Neural progenitor cell (in vitro differentiated cells): ENCODE data around the gene KCMF1.

ENCODE experiments used
- EZH2 ChIP-seq: fragments of 200-600 bp; sonication (generic); IDR thresholded peaks from 2 replicates; pipeline ENCODE4 v1.6.1; 2017; ENCODE audit warnings: antibody characterized with exemption, mild to moderate bottlenecking, moderate library complexity
- TF ChIP-seq, protein P1 (sequence below): fragments of 200-600 bp; sonication (generic); IDR thresholded peaks from 2 replicates; pipeline ENCODE4 v1.5.1; 2017; ENCODE audit warnings: antibody characterized with exemption, mild to moderate bottlenecking

DNA sequence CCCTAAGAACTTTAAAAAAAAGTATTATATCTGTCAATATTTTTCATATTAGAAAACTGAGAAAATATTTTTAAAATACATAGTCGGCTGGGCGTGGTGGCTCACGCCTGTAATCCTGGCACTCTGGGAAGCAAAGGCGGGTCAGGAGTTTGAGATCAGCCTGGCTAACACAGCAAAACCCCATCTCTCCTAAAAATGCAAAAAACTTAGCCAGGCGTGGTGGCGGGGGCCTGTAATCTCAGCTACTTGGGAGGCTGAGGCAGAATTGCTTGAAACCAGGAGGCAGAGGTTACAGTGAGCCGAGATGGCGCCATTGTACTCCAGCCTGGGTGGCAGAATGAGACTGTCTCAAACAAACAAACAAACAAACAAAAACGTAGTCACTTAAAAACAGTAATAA is 5.1 kb upstream of the KCMF1 start:
- TF ChIP-seq, protein P1, sequence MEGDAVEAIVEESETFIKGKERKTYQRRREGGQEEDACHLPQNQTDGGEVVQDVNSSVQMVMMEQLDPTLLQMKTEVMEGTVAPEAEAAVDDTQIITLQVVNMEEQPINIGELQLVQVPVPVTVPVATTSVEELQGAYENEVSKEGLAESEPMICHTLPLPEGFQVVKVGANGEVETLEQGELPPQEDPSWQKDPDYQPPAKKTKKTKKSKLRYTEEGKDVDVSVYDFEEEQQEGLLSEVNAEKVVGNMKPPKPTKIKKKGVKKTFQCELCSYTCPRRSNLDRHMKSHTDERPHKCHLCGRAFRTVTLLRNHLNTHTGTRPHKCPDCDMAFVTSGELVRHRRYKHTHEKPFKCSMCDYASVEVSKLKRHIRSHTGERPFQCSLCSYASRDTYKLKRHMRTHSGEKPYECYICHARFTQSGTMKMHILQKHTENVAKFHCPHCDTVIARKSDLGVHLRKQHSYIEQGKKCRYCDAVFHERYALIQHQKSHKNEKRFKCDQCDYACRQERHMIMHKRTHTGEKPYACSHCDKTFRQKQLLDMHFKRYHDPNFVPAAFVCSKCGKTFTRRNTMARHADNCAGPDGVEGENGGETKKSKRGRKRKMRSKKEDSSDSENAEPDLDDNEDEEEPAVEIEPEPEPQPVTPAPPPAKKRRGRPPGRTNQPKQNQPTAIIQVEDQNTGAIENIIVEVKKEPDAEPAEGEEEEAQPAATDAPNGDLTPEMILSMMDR = no peak
- no peak for TF ChIP-seq EZH2
